Measurements from ENCODE around the gene C1QTNF9.

Gene C1QTNF9

GRCh38 chr13:24351423-24351822, 42.0 kb downstream of the C1QTNF9 start:
- TF ChIP-seq CTCF (IDR thresholded peaks at IDR 0.05; ENCODE audit: insufficient read depth, low read length, poor library complexity, severe bottlenecking) (no peak), EZH2phosphoT487 (conservative IDR thresholded peaks at IDR 0.05; ENCODE audit: low read length) (no peak)
- Histone ChIP-seq H3K4me3 (ENCODE audit: insufficient read depth, low read length, poor library complexity, severe bottlenecking) (no peak overlapping the region), H3K9ac (ENCODE audit: low read length) (no peak overlapping the region), H3K4me2 (ENCODE audit: low read depth, low read length, poor library complexity, severe bottlenecking) (no peak overlapping the region), H3K27ac (ENCODE audit: low read depth, low read length) (no peak overlapping the region), H3K79me2 (ENCODE audit: insufficient read depth, low read length) (no peaks in the 10 kb centered on the region), H4K20me1 (ENCODE audit: low read depth, low read length) (no peaks in the 10 kb centered on the region), H3F3A (ENCODE audit: insufficient read depth) (no peaks in the 10 kb centered on the region), H3K9me3 (ENCODE audit: insufficient read depth, low read length) (peaks cover 3% of the 10 kb centered on the region; the same call in 1 of the 2 replicates), H3K36me3 (ENCODE audit: low read length) (no peaks in the 10 kb centered on the region), H2AFZ (ENCODE audit: low read depth, low read length, severe bottlenecking) (no peak overlapping the region), H3K27me3 (ENCODE audit: low read length) (no peaks in the 10 kb centered on the region), H3K9me2 (replicated peaks; ENCODE audit: insufficient read depth, low read length) (no peaks in the 10 kb centered on the region)

GRCh38 chr13:24353736-24354135, 44.4 kb downstream of the C1QTNF9 start:
- Histone ChIP-seq H3K9me3 (ENCODE audit: insufficient read depth, low read length) (peaks cover 4% of the 10 kb centered on the region; the same call in 1 of the 2 replicates), H4K20me1 (ENCODE audit: low read depth, low read length) (no peaks in the 10 kb centered on the region), H3F3A (ENCODE audit: insufficient read depth) (no peaks in the 10 kb centered on the region), H3K36me3 (ENCODE audit: low read length) (no peaks in the 10 kb centered on the region), H3K4me3 (ENCODE audit: insufficient read depth, low read length, poor library complexity, severe bottlenecking) (no peak overlapping the region), H2AFZ (ENCODE audit: low read depth, low read length, severe bottlenecking) (no peak overlapping the region), H3K27me3 (ENCODE audit: low read length) (no peaks in the 10 kb centered on the region), H3K9ac (ENCODE audit: low read length) (no peak overlapping the region), H3K9me2 (replicated peaks; ENCODE audit: insufficient read depth, low read length) (no peaks in the 10 kb centered on the region), H3K79me2 (ENCODE audit: insufficient read depth, low read length) (no peaks in the 10 kb centered on the region), H3K27ac (ENCODE audit: low read depth, low read length) (no peak overlapping the region), H3K4me2 (ENCODE audit: low read depth, low read length, poor library complexity, severe bottlenecking) (no peak overlapping the region)
- no peak for TF ChIP-seq EZH2phosphoT487 (conservative IDR thresholded peaks at IDR 0.05; ENCODE audit: low read length)
- no peak for TF ChIP-seq CTCF (IDR thresholded peaks at IDR 0.05; ENCODE audit: insufficient read depth, low read length, poor library complexity, severe bottlenecking)

GRCh38 chr13:24355103-24355502, 45.7 kb downstream of the C1QTNF9 start:
- TF ChIP-seq EZH2phosphoT487 (conservative IDR thresholded peaks at IDR 0.05; ENCODE audit: low read length): no peak
- no peak for TF ChIP-seq CTCF (IDR thresholded peaks at IDR 0.05; ENCODE audit: insufficient read depth, low read length, poor library complexity, severe bottlenecking)

More at GRCh38 chr13:24355103-24355502, 45.7 kb downstream of the C1QTNF9 start:
- Histone ChIP-seq H3K27ac (ENCODE audit: low read depth, low read length) (no peak overlapping the region), H4K20me1 (ENCODE audit: low read depth, low read length) (no peaks in the 10 kb centered on the region), H3K4me2 (ENCODE audit: low read depth, low read length, poor library complexity, severe bottlenecking) (no peak overlapping the region), H3K9ac (ENCODE audit: low read length) (no peak overlapping the region), H2AFZ (ENCODE audit: low read depth, low read length, severe bottlenecking) (no peak overlapping the region), H3F3A (ENCODE audit: insufficient read depth) (no peaks in the 10 kb centered on the region), H3K79me2 (ENCODE audit: insufficient read depth, low read length) (no peaks in the 10 kb centered on the region), H3K9me3 (ENCODE audit: insufficient read depth, low read length) (peaks cover 4% of the 10 kb centered on the region; the same call in 1 of the 2 replicates), H3K36me3 (ENCODE audit: low read length) (no peaks in the 10 kb centered on the region), H3K4me3 (ENCODE audit: insufficient read depth, low read length, poor library complexity, severe bottlenecking) (no peak overlapping the region), H3K9me2 (replicated peaks; ENCODE audit: insufficient read depth, low read length) (no peaks in the 10 kb centered on the region), H3K27me3 (ENCODE audit: low read length) (no peaks in the 10 kb centered on the region)
